ENCODE results near the gene MRPL20.
A peak's percentile ranks its signal among the peaks of the same experiment; 100 is the strongest.

MRPL20 gene

GRCh38 chr1:1359664-1360468, 47.2 kb downstream of the MRPL20 start:
- peak; percentile 69 for DNase-seq

- DNase-seq = no peak
These were observed 47.8 kb downstream of the MRPL20 start for GRCh38 chr1:1359308-1359663.

- peak; percentile 79 for DNase-seq
These were observed 48.4 kb downstream of the MRPL20 start, which contains the start of gene MXRA8 for GRCh38 chr1:1358433-1359271. MXRA8 (minus strand) TSS chr1:1358555; CDS start chr1:1358504, 51 bp downstream.

- peak; percentile 70 for DNase-seq
These were observed 49.1 kb downstream of the MRPL20 start for GRCh38 chr1:1357871-1358432.

GRCh38 chr1:1356796-1357401, 50.2 kb downstream of the MRPL20 start:
- peak; percentile 44 for DNase-seq

GRCh38 chr1:1356166-1356795, 50.8 kb downstream of the MRPL20 start:
- DNase-seq = no peak

- DNase-seq = peak; percentile 55
These were observed 51.7 kb downstream of the MRPL20 start for GRCh38 chr1:1355416-1355815.

- no peak for DNase-seq
These were observed 52.5 kb downstream of the MRPL20 start for GRCh38 chr1:1354271-1355247.

GRCh38 chr1:1353389-1354151, 53.5 kb downstream of the MRPL20 start:
- no peak for DNase-seq

- no peak for DNase-seq
These were observed 54.2 kb downstream of the MRPL20 start for GRCh38 chr1:1352786-1353388.
